K562 (cell line): ENCODE data around the gene ATG13. TPM values are rescaled to one million over a fixed set of nuclear protein-coding genes. Genes with fewer than 3 reads are reported as not detected.
A peak's percentile ranks its signal among the peaks of the same experiment; 100 is the strongest.

ENCODE experiments used
- CREB3L1 ChIP-seq: fragments of 450-650 bp; IDR thresholded peaks from 2 replicates; pipeline ENCODE4 v1.6.1; 2014; ENCODE audit warnings: low read depth, mild to moderate bottlenecking, moderate library complexity, borderline replicate concordance
- KDM2B ChIP-seq: fragments of 250-450 bp; sonication (Bioruptor Pico); IDR thresholded peaks from 2 replicates; pipeline ENCODE4 v1.8.0; 2021; ENCODE audit warnings: mild to moderate bottlenecking, moderate library complexity
- MBD1 ChIP-seq: fragments of 250-450 bp; sonication (Bioruptor Pico); IDR thresholded peaks from 2 replicates; pipeline ENCODE4 v1.8.0; 2022; ENCODE audit warnings: inconsistent platforms
- MGA ChIP-seq: fragments of 450-650 bp; IDR thresholded peaks from 2 replicates; pipeline ENCODE4 v1.6.1; 2016; ENCODE audit warnings: mild to moderate bottlenecking, moderate library complexity
- NFXL1 ChIP-seq: fragments of 450-650 bp; formaldehyde crosslinking; IDR thresholded peaks from 2 replicates; pipeline ENCODE4 v1.4.0; 2021; ENCODE audit warnings: mild to moderate bottlenecking
- TSHZ1 ChIP-seq: fragments of 250-450 bp; sonication (Bioruptor Pico); IDR thresholded peaks from 2 replicates; pipeline ENCODE4 v1.4.0; 2020; ENCODE audit warnings: mild to moderate bottlenecking, moderate library complexity
- ZNF143 ChIP-seq: sonication (generic); formaldehyde crosslinking; IDR thresholded peaks from 2 replicates; pipeline ENCODE4 v1.9.0; 2022; ENCODE audit warnings: mild to moderate bottlenecking, missing genetic modification reagents
- ZNF778 ChIP-seq: fragments of 450-650 bp; formaldehyde crosslinking; IDR thresholded peaks from 2 replicates; pipeline ENCODE4 v1.4.0; 2020; ENCODE audit warnings: mild to moderate bottlenecking, moderate library complexity
- polyA plus RNA-seq, 8 experiments: library from polyadenylated mRNA; depleted of rRNA in 4 of 8; stranded (reverse) in 5 of 8; unstranded in 3 of 8; fragments of >200 nt; fragmentation: Nextera tagmentation in 2 of 8; fragmentation: Illumina TruSeq in 1 of 8; extraction: Ambion mirVana in 2 of 8; extraction: Trizol in 1 of 8; gene quantifications; 2 replicates each; pipeline versions ENCODE4 v1.2.1 to v1.2.3, GENCODE V29; 2011 to 2014; ENCODE audit warnings: inconsistent platforms in 1 of 8, missing spikeins in 1 of 8
- total RNA-seq, 7 experiments: library from RNA; depleted of rRNA in 6 of 7; stranded (reverse); fragments of >200 nt in 6 of 7; fragmentation: Illumina TruSeq in 2 of 7; extraction: Trizol in 2 of 7; gene quantifications; 2 replicates each; pipeline versions ENCODE4 v1.2.1 to v1.2.3, GENCODE V29; 2011 to 2021; ENCODE audit warnings: low replicate concordance in 1 of 7

The ATG13 gene
- total and polyA plus RNA-seq, 9 of the 15 experiments (the other 6 are each of a cell fraction or from before 2014, with no cell fraction given) = 13.1 to 61.5 (median 36.5) TPM

GRCh38 chr11:46700241-46701077 is 83.1 kb downstream of the ATG13 start, which contains the start of the genes ARHGAP1 and ZNF408 (continued):
- TF ChIP-seq TSHZ1 (CRISPR knock-in tag) (no peak), ZNF778 (CRISPR knock-in tag) (no peak), NFXL1 (CRISPR knock-in tag) (no peak), CREB3L1 (peak; percentile 84), MGA (no peak), ZNF143 (CRISPR knock-in tag) (no peak), MBD1 (no peak), KDM2B (CRISPR knock-in tag) (no peak)
